RWPE1 (cell line): ENCODE data around the gene TBCD.

ENCODE experiments used
- CTCF ChIA-PET: fragments of 350-600 bp; sonication (Branson Sonifier 250); formaldehyde crosslinking; extraction: SDS; loops from one replicate; lab custom pipeline; 2021; lab: Yijun Ruan, JAX
- POLR2A ChIA-PET: fragments of 400-600 bp; formaldehyde crosslinking; extraction: SDS; loops from one replicate; lab custom pipeline; 2020; ENCODE audit warnings: antibody characterized with exemption; ENCODE audit not compliant: low non-redundant PET; lab: Yijun Ruan, JAX
- DNase-seq: peaks from one replicate; pipeline ENCODE4 v3.0.0; 2012; ENCODE audit warnings: low spot score
- H3K27ac ChIP-seq: fragments of 450-650 bp; 2 replicates; pipeline ENCODE4 v1.5.1; 2017
- TF ChIP-seq, protein P1 (sequence below): fragments of 450-650 bp; conservative IDR thresholded peaks from 2 replicates; pipeline ENCODE4 v1.5.1; 2017; ENCODE audit warnings: low read depth, mild to moderate bottlenecking

Gene TBCD

DNA sequence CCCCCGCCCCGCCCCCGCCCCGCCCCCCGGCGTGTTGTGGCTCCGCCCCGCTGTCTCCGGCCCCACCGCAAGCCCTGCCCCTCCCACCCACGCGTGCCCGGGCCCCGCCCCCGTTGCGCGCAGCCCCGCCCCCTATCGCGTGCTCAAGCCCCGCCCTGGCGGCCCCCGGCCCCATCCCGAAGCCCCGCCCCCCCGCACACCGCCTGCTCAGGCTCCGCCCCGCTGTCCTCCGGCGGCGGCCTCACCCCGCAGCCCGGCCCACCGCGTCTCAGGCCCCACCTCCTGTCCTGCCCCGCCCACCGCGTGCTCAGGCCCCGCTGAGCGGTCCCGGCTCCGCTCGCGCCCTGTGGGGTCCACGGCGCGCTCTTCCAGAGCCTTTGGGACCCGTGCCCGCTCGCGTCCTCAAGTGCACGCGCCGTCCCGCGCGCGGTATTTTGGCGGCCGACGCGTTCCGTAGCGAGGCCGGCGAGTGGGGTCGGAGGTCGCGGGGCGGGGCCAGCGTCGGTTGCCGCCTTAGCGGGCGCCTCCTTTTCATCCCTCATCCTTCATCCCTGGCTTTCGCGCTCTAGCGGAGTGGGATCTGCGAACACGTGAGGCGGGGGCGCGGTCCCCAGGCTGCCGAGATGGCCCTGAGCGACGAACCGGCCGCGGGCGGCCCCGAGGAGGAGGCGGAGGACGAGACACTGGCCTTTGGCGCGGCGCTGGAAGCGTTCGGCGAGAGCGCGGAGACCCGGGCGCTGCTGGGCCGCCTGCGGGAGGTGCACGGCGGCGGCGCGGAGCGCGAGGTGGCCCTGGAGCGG, at the start of gene TBCD:
Gene TBCD, plus strand, starts transcription at position 495 of the 800 bp plus-strand sequence. Its CDS starts 129 bp downstream, at position 624.
- peak within 1 kb of the TSS; percentile 93 for H3K27ac ChIP-seq
- TF ChIP-seq, protein P1, sequence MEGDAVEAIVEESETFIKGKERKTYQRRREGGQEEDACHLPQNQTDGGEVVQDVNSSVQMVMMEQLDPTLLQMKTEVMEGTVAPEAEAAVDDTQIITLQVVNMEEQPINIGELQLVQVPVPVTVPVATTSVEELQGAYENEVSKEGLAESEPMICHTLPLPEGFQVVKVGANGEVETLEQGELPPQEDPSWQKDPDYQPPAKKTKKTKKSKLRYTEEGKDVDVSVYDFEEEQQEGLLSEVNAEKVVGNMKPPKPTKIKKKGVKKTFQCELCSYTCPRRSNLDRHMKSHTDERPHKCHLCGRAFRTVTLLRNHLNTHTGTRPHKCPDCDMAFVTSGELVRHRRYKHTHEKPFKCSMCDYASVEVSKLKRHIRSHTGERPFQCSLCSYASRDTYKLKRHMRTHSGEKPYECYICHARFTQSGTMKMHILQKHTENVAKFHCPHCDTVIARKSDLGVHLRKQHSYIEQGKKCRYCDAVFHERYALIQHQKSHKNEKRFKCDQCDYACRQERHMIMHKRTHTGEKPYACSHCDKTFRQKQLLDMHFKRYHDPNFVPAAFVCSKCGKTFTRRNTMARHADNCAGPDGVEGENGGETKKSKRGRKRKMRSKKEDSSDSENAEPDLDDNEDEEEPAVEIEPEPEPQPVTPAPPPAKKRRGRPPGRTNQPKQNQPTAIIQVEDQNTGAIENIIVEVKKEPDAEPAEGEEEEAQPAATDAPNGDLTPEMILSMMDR: no peak
- POLR2A ChIA-PET: no interaction called here
- CTCF ChIA-PET: no interaction called here
- peak; percentile 97 for DNase-seq

DNA sequence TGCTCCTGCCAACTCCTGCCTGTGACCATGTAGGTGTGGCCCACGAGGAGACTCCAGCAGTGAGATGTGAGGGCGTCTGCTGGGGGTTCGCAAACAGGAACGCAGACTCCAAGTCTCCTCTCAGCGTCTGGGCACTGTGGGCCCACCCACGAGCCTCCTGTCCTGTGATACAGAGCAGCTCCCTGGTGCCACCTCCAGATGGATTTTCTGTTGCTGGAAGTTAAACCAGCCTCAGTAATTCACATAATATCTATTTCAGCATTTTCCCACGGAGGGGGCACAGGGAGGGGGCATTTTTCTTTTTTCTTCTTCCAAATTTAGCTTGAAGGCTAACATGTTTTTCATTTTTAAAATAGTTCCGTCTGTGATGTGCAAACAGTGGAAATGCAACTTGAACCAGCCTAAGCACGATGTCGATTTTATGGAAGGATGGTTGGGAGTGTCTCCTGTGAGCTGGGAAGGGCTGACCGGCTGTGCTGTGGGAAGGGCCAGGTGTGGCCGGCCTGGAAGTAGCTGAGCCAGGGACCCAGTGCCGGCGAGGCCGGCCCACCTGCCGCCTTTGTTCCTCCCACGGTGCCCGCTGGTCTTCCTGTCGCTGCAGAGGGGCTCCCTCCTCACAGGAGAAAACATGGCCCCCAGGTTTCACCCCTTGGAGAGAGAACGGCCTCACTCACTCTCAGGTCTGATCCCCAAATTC, 49.5 kb upstream of the TBCD start:
- CTCF ChIA-PET: interaction anchor here (0.9 kb wide), 1 partner anchor 9 kb away, joined by 4 read pairs; no protein-coding TSS in a partner anchor
- POLR2A ChIA-PET: no interaction called here
- peak overlapping the region; percentile 72 for H3K27ac ChIP-seq
- DNase-seq: no peak
- TF ChIP-seq, protein P1: no peak

DNA sequence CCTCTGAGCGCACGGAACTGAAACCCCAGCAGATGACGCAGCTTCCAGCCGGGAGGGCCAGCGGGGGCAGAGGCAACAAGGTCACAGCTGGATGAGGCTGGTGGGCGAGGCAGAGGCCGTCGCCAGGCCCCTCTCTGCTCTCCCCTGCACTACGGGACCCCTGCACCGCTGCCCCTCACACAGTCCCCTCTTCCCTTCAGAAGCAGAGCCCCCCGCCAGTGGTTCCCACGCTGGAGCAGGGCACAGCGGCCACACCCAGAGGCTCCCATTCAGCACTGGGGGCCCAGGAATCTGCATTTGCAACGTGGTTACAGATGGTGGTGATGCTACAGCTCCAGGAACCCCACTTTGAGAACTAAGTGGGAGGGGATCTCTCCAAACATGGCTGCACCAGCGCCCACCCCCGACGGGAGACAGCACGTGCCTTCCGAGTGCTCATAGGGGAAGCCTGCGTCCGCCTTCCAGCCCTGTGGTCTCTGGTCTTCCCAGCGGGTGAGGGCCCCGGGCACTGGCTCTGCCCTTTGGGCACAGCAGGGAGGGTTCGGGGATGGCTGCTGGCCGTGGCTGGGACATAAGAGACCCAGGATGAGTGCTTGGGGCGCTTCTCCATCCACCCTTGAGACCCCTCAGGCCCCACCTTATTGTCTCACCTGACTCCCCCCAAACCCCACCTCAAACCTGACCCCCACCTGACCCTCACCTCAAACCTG, 48.7 kb upstream of the TBCD start:
- POLR2A ChIA-PET: no interaction called here
- peak overlapping the region; percentile 72 for H3K27ac ChIP-seq
- DNase-seq: no peak
- CTCF ChIA-PET: no interaction called here
- TF ChIP-seq, protein P1: no peak

DNA sequence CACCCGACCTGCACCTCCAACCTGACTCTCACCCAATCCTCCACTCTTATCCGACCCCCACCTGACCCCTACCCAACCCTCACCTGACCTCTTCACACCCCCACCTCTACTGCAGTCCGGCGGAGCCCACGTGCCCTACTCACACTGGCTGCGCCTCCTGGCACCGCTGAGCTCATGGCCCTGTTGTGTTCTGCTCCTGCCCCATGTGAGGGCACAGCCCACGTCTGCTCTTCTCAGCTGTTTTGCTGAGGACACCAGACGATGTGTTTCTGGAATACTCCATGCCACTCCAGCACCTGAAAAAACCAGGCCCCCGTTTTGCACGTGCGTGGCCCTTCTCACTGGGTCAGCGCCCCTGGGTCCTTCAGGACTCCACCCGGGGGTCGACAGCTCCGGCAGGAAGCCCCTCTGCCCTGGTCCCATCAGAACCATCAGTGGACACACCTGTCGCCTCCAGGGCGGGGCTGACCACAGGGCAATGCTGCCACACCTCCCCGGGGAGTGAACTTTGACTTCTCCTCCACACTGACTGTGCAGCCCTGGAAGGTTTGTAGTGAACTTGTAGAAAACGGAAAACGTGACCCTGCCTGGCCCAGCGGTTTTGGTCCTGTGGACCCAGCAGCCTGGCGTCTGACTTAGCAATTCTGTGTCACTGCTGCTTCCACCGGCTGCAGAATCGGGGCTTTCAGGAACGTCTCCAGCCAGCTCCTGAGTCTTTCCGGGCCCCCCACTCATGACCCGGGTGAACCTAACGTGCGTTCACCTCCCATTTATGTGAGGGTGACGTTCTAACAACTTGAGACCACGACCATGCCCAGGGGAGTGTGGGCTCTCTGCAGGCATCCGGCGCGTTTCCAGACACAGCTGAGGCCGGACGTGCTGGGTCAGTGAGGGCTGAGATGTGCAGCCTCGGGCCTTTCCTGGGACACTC, 47.7 kb upstream of the TBCD start:
- TF ChIP-seq, protein P1: no peak
- CTCF ChIA-PET: no interaction called here
- POLR2A ChIA-PET: no interaction called here
- no peak for DNase-seq
- no peak overlapping the region for H3K27ac ChIP-seq

DNA sequence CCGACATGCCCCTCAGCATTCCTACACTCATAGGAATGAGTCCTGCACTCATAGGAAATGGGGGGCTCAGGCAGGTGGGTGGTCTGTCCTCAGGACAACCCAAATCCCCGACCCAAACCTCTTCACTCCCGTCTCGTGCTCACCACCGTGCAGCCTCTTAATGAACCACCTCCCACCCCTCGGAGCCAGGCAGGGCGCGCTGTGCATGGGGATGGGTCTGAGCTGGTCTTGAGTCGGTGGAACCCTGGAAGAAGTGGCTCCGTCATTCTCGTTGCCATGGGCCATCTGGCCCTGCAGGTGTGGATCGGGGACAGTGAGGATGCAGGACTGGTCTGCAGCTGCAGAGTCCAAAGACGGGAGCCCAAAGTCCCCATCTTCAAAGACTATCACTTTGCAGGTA, 47.0 kb upstream of the TBCD start:
- CTCF ChIA-PET: no interaction called here
- TF ChIP-seq, protein P1: no peak
- no peak overlapping the region for H3K27ac ChIP-seq
- DNase-seq: no peak
- POLR2A ChIA-PET: no interaction called here
